Measurements from ENCODE around the gene ZFP36L2.

Gene ZFP36L2

GRCh38 chr2:43228321-43228751 lies 1.9 kb upstream of the ZFP36L2 start:
- Histone ChIP-seq H3K36me3 (ENCODE audit: control insufficient read depth, insufficient read depth, low read length) (no peaks in the 10 kb centered on the region), H3K4me1 (ENCODE audit: control insufficient read depth, low read depth, low read length) (peaks cover 2% of the 10 kb centered on the region), H2BK15ac (replicated peaks; ENCODE audit: low read depth) (no peak overlapping the region), H3K56ac (ENCODE audit: low read length) (no peak overlapping the region), H3K27ac (ENCODE audit: low read depth, low read length) (no peak overlapping the region), H3K4me3 (ENCODE audit: low read length) (no peak overlapping the region), H3K79me2 (ENCODE audit: control insufficient read depth, insufficient read depth, low read length) (peaks cover 29% of the 10 kb centered on the region), H3K27me3 (ENCODE audit: insufficient read depth, low read length, poor library complexity) (no peaks in the 10 kb centered on the region), H3K4ac (ENCODE audit: low read depth, low read length) (no peak overlapping the region), H2AK5ac (ENCODE audit: low read length) (no peak overlapping the region), H3K18ac (ENCODE audit: low read length) (no peak overlapping the region), H3K79me1 (ENCODE audit: low read length) (no peaks in the 10 kb centered on the region), H2BK5ac (ENCODE audit: low read length) (no peak overlapping the region), H3K9ac (ENCODE audit: low read length) (no peak overlapping the region), H3K4me2 (ENCODE audit: low read length) (no peak overlapping the region), H3K23ac (ENCODE audit: low read length) (no peak overlapping the region), H4K8ac (ENCODE audit: low read depth, low read length) (no peak overlapping the region), H4K5ac (ENCODE audit: low read length) (no peak overlapping the region), H2BK120ac (ENCODE audit: low read depth, low read length) (no peak overlapping the region)
- no CpG with 5 or more reads among the region's 2 CpGs for WGBS (ENCODE audit: extremely low coverage, insufficient coverage, low lambda C conversion rate)
- no peak for DNase-seq

DNA sequence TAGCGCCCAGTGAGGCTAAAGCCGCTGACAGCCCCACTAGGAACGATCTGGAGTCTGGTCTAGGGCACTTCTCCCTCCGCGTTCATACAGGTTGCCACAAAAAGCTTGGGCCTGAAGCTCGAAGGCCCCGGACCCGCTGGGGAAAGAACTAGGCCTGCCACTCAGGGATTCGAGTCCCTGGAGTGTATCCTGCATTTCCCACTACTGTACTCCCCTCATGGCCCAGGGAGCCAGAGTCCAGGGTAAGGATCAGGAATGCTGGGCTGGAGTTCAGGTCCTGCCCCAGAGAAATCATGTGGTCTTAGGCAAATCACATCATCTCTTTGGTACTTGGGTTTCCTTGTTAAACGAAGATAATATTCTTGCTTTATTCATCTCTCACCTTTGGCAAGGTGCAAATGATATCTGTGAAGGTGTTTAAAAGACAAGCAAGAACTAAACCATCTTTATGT lies 1.4 kb upstream of the ZFP36L2 start:
- Histone ChIP-seq H3K4me1 (ENCODE audit: control insufficient read depth, low read depth, low read length) (peaks cover 2% of the 10 kb centered on the region), H3K18ac (ENCODE audit: low read length) (peak overlapping the region; percentile 99), H4K5ac (ENCODE audit: low read length) (no peak overlapping the region), H3K27ac (ENCODE audit: low read depth, low read length) (no peak overlapping the region), H3K23ac (ENCODE audit: low read length) (peak overlapping the region; percentile 94), H2BK5ac (ENCODE audit: low read length) (no peak overlapping the region), H3K36me3 (ENCODE audit: control insufficient read depth, insufficient read depth, low read length) (no peaks in the 10 kb centered on the region), H2BK15ac (replicated peaks; ENCODE audit: low read depth) (no peak overlapping the region), H4K8ac (ENCODE audit: low read depth, low read length) (no peak overlapping the region), H3K79me1 (ENCODE audit: low read length) (no peaks in the 10 kb centered on the region), H3K27me3 (ENCODE audit: insufficient read depth, low read length, poor library complexity) (no peaks in the 10 kb centered on the region), H3K56ac (ENCODE audit: low read length) (peak overlapping the region; percentile 95), H3K4ac (ENCODE audit: low read depth, low read length) (no peak overlapping the region), H3K9ac (ENCODE audit: low read length) (peak overlapping the region; percentile 97), H3K4me3 (ENCODE audit: low read length) (no peak overlapping the region), H3K4me2 (ENCODE audit: low read length) (peak overlapping the region; percentile 87), H3K79me2 (ENCODE audit: control insufficient read depth, insufficient read depth, low read length) (peaks cover 31% of the 10 kb centered on the region), H2BK120ac (ENCODE audit: low read depth, low read length) (peak overlapping the region; percentile 3), H2AK5ac (ENCODE audit: low read length) (no peak overlapping the region)
- no peak for DNase-seq
- no CpG with 5 or more reads among the region's 10 CpGs for WGBS (ENCODE audit: extremely low coverage, insufficient coverage, low lambda C conversion rate)

DNA sequence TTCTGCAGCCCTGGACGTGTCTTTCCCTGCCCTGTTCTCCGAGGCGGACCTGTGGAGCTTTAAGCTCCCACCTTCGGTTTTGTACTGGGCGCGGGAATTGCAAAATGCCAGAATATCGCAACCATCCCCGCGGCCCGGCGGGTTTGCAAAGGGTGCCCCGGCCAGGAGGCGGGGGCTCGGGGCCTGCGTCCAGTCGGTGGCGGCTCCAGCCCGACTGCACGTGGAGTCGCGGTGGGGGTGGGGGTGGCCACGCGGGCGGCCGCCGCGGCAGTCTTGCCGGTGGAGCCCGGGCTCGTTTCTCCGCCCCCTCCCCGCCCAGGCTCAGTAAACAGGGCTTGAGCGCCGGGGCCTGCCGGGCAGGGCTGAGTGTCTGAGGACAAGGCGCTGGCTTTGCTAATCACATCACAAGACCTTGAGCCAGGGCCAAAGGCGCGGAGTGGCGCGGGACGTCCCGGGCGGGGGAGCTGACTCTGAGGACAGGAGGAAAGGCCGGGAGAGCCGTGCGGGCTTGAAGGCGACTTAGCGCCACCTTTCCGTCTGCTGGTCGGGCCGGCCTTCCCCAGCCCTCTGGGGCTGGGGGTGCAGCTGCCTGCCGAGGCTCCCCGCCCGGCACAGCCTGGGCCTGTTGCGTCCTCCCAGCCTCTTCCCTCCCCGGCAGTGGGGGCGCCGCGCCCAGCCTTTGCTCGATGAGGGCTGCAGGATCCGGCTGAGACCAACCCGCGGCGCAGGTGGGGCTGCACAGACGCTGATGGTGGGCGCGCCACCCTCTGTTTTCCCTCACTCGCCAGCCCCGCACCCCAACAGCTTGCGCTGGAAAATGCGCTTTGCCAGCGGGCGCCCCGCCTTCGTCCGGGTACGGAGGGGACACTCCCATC lies 786 bp upstream of the ZFP36L2 start:
- Histone ChIP-seq H3K27me3 (ENCODE audit: insufficient read depth, low read length, poor library complexity) (no peaks in the 10 kb centered on the region), H3K36me3 (ENCODE audit: control insufficient read depth, insufficient read depth, low read length) (no peaks in the 10 kb centered on the region), H3K4ac (ENCODE audit: low read depth, low read length) (peak overlapping the region; percentile 74), H4K5ac (ENCODE audit: low read length) (no peak overlapping the region), H3K4me3 (ENCODE audit: low read length) (peak overlapping the region; percentile 87), H3K4me2 (ENCODE audit: low read length) (peak overlapping the region; percentile 87), H4K8ac (ENCODE audit: low read depth, low read length) (peak overlapping the region; percentile 99), H3K18ac (ENCODE audit: low read length) (peak overlapping the region; percentile 99), H2AK5ac (ENCODE audit: low read length) (no peak overlapping the region), H3K9ac (ENCODE audit: low read length) (peak overlapping the region; percentile 97), H3K23ac (ENCODE audit: low read length) (peak overlapping the region; percentile 94), H3K56ac (ENCODE audit: low read length) (peak overlapping the region; percentile 95), H3K79me1 (ENCODE audit: low read length) (no peaks in the 10 kb centered on the region), H2BK120ac (ENCODE audit: low read depth, low read length) (peak overlapping the region; percentile 76), H3K27ac (ENCODE audit: low read depth, low read length) (peak overlapping the region; percentile 98), H3K79me2 (ENCODE audit: control insufficient read depth, insufficient read depth, low read length) (peaks cover 35% of the 10 kb centered on the region), H3K4me1 (ENCODE audit: control insufficient read depth, low read depth, low read length) (peaks cover 2% of the 10 kb centered on the region), H2BK15ac (replicated peaks; ENCODE audit: low read depth) (no peak overlapping the region), H2BK5ac (ENCODE audit: low read length) (peak overlapping the region; percentile 91)
- WGBS (ENCODE audit: extremely low coverage, insufficient coverage, low lambda C conversion rate) = no CpG with 5 or more reads among the region's 77 CpGs
- peak; percentile 93 for DNase-seq

DNA sequence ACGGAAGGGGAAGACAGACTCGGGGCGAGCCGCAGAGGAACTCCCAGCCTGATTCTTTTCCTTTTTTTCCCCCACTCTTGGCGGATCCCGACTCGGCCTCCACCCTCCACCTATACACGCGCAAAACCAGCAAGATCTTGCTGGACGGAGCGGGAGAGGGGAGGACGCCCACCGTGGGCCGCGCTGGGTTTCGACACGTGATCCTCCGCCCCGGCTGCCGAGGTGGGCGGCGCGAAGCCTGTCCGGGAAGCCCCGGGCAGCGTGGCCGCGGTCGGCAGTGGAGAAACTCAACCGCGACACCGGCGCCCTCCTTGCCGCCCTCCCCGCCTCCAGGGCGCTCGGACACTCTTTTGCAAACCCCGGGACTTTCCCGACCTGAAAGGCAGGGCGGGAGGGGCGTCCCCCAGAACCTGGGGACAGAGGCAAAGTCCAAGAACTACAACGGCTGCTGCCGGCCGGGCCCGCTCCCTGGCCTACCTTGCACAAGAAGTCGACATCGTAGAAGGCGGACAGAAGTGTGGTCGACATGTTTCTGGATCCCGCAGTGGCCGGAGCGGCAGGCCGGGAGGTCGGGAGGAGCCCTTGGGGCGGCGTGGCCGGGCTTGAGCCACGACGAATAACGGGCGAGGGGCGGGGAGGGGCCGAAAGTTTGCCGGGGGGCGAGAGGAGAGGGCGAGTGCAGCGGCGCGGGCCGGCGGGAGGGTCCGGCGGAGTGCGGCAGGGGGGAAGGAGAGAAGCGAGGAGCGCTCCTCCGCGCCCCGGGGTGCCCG lies 433 bp downstream of the ZFP36L2 start:
- H2BK120ac ChIP-seq (ENCODE audit: low read depth, low read length) = peak overlapping the region; percentile 21
- H3K23ac ChIP-seq (ENCODE audit: low read length) = peak overlapping the region; percentile 59
- no peak overlapping the region for H4K5ac ChIP-seq (ENCODE audit: low read length)
- peak overlapping the region; percentile 98 for H3K9ac ChIP-seq (ENCODE audit: low read length)
- no peak overlapping the region for H2AK5ac ChIP-seq (ENCODE audit: low read length)
- WGBS (ENCODE audit: extremely low coverage, insufficient coverage, low lambda C conversion rate) = no CpG with 5 or more reads among the region's 80 CpGs
- peak overlapping the region; percentile 92 for H3K4me3 ChIP-seq (ENCODE audit: low read length)
- H3K18ac ChIP-seq (ENCODE audit: low read length) = peak overlapping the region; percentile 86
- H3K4me1 ChIP-seq (ENCODE audit: control insufficient read depth, low read depth, low read length) = peaks cover 6% of the 10 kb centered on the region
- H2BK15ac ChIP-seq (replicated peaks; ENCODE audit: low read depth) = no peak overlapping the region
- H3K36me3 ChIP-seq (ENCODE audit: control insufficient read depth, insufficient read depth, low read length) = no peaks in the 10 kb centered on the region
- peak overlapping the region; percentile 77 for H2BK5ac ChIP-seq (ENCODE audit: low read length)
- peak overlapping the region; percentile 75 for H3K4me2 ChIP-seq (ENCODE audit: low read length)
- H4K8ac ChIP-seq (ENCODE audit: low read depth, low read length) = no peak overlapping the region
- H3K79me1 ChIP-seq (ENCODE audit: low read length) = no peaks in the 10 kb centered on the region
- DNase-seq = peak; percentile 82
- peak overlapping the region; percentile 88 for H3K4ac ChIP-seq (ENCODE audit: low read depth, low read length)
- no peaks in the 10 kb centered on the region for H3K27me3 ChIP-seq (ENCODE audit: insufficient read depth, low read length, poor library complexity)
- H3K27ac ChIP-seq (ENCODE audit: low read depth, low read length) = peak overlapping the region; percentile 85
- H3K79me2 ChIP-seq (ENCODE audit: control insufficient read depth, insufficient read depth, low read length) = peaks cover 35% of the 10 kb centered on the region
- peak overlapping the region; percentile 98 for H3K56ac ChIP-seq (ENCODE audit: low read length)

- H2BK5ac ChIP-seq (ENCODE audit: low read length) = peak overlapping the region; percentile 67
- H2BK15ac ChIP-seq (replicated peaks; ENCODE audit: low read depth) = no peak overlapping the region
- H3K4me3 ChIP-seq (ENCODE audit: low read length) = peak overlapping the region; percentile 92
- no peak overlapping the region for H2AK5ac ChIP-seq (ENCODE audit: low read length)
- peak overlapping the region; percentile 32 for H3K23ac ChIP-seq (ENCODE audit: low read length)
- no peak overlapping the region for H4K8ac ChIP-seq (ENCODE audit: low read depth, low read length)
- peak overlapping the region; percentile 86 for H3K18ac ChIP-seq (ENCODE audit: low read length)
- peak overlapping the region; percentile 98 for H3K9ac ChIP-seq (ENCODE audit: low read length)
- H3K56ac ChIP-seq (ENCODE audit: low read length) = peak overlapping the region; percentile 98
- peak overlapping the region; percentile 88 for H3K4ac ChIP-seq (ENCODE audit: low read depth, low read length)
- no peaks in the 10 kb centered on the region for H3K27me3 ChIP-seq (ENCODE audit: insufficient read depth, low read length, poor library complexity)
- peaks cover 35% of the 10 kb centered on the region for H3K79me2 ChIP-seq (ENCODE audit: control insufficient read depth, insufficient read depth, low read length)
- H2BK120ac ChIP-seq (ENCODE audit: low read depth, low read length) = no peak overlapping the region
- H3K36me3 ChIP-seq (ENCODE audit: control insufficient read depth, insufficient read depth, low read length) = no peaks in the 10 kb centered on the region
- DNase-seq = peak; percentile 79
- H4K5ac ChIP-seq (ENCODE audit: low read length) = no peak overlapping the region
- H3K79me1 ChIP-seq (ENCODE audit: low read length) = no peaks in the 10 kb centered on the region
- peak overlapping the region; percentile 75 for H3K4me2 ChIP-seq (ENCODE audit: low read length)
- no CpG with 5 or more reads among the region's 74 CpGs for WGBS (ENCODE audit: extremely low coverage, insufficient coverage, low lambda C conversion rate)
- H3K27ac ChIP-seq (ENCODE audit: low read depth, low read length) = peak overlapping the region; percentile 85
- peaks cover 6% of the 10 kb centered on the region for H3K4me1 ChIP-seq (ENCODE audit: control insufficient read depth, low read depth, low read length)
Measured at GRCh38 chr2:43225093-43225787, 1.2 kb downstream of the ZFP36L2 start.

All from mesendoderm (in vitro differentiated cells).